ENCODE measurements around the gene SEMA6B. TPM values are rescaled to one million over a fixed set of nuclear protein-coding genes. Genes with fewer than 3 reads are reported as not detected.

SEMA6B gene
- total and polyA plus RNA-seq, 12 donors = 3.4 to 27.9 (median 9.4) TPM

GRCh38 chr19:4580961-4581665 lies 21.6 kb upstream of the SEMA6B start:
- no peak for TF ChIP-seq CTCF (IDR thresholded peaks at IDR 0.05)
- H3K4me1 ChIP-seq = peaks cover 6 to 31% (median 18%) of the 10 kb centered on the region in 9 donors
- no peaks in the 10 kb centered on the region for H3K9me3 ChIP-seq
- peak overlapping the region in 1 of 10 donors; percentile 58 for H3K27ac ChIP-seq
- intact Hi-C loops (cut with DNase I) = loop anchor here in 1 of 10 donors (10.0 kb wide), 1 partner anchor 54 kb away; the partner anchor contains the start of gene TNFAIP8L1
- WGBS, 2 donors = 0 to 1% methylated on average over 41 to 61 of the region's 62 CpGs
- peaks cover 19 to 86% (median 59%) of the 10 kb centered on the region in 7 donors for H3K27me3 ChIP-seq
- DNase-seq (no peak), ATAC-seq (no peak)
- H3K36me3 ChIP-seq = no peaks in the 10 kb centered on the region
- peak overlapping the region in 9 of 10 donors; percentile 23 to 51 (median 46) for H3K4me3 ChIP-seq

- ATAC-seq (no peak), DNase-seq (no peak)
- WGBS, 2 donors = 5 to 7% methylated on average over 48 to 50 of the region's 50 CpGs
- Histone ChIP-seq H3K27me3 (peaks cover 19 to 85% (median 57%) of the 10 kb centered on the region in 7 donors), H3K4me3 (peak overlapping the region; percentile 3 to 51 (median 45)), H3K4me1 (peaks cover 6 to 37% (median 21%) of the 10 kb centered on the region in 9 donors), H3K27ac (peak overlapping the region in 6 of 10 donors; percentile 21 to 62 (median 52)), H3K36me3 (no peaks in the 10 kb centered on the region), H3K9me3 (no peaks in the 10 kb centered on the region)
- TF ChIP-seq CTCF (IDR thresholded peaks at IDR 0.05) = peak in 1 of 9 donors; percentile 23
- intact Hi-C loops (cut with DNase I) = loop anchor here in 1 of 10 donors (10.0 kb wide), 1 partner anchor 55 kb away; the partner anchor contains the start of gene TNFAIP8L1
Observed at GRCh38 chr19:4580021-4580901, 20.8 kb upstream of the SEMA6B start.

DNA sequence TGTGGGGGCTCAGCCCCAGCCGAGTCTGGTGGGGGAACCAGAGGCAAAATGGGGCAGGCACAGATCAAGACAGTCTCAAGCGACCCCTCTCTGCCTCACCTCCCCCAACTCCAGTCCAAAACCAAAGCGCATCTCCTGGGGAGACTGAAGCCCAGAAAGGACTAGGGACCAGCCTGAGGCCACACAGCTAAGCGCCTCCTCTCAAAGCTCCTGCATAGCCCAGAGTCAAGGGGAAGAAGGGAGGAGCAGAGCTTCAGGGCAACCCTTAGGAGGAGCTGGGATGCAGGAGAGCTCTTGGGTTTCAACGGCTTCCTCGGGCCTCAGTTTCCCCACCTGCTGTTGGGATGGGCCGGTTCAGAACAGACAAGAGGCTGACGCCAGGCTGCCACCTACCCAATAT lies 19.9 kb upstream of the SEMA6B start:
- intact Hi-C loops (cut with DNase I) = loop anchor here in 5 of 10 donors (5.0 to 10.0 kb wide), 2 partner anchors 58 to 215 kb away; partner anchors contain the start of genes TNFAIP8L1 (in 5 of the 5) and FEM1A (in 1 of the 5)
- DNase-seq (no peak), ATAC-seq (no peak)
- H3K4me3 ChIP-seq = no peak overlapping the region
- no peaks in the 10 kb centered on the region for H3K9me3 ChIP-seq
- H3K27me3 ChIP-seq = peaks cover 13 to 85% (median 57%) of the 10 kb centered on the region in 7 donors
- no peak for TF ChIP-seq CTCF (IDR thresholded peaks at IDR 0.05)
- 73 to 75% methylated on average over 8 of the region's 8 CpGs for WGBS, 2 donors
- no peaks in the 10 kb centered on the region for H3K36me3 ChIP-seq
- H3K27ac ChIP-seq = peak overlapping the region in 2 of 10 donors; percentile 6 to 7
- peaks cover 6 to 38% (median 22%) of the 10 kb centered on the region in 9 donors for H3K4me1 ChIP-seq

Measured in heart right ventricle (tissue), 16 donors.